Ishikawa (cell line): Measurements from ENCODE around the gene CFAP61.
A peak's percentile ranks its signal among the peaks of the same experiment; 100 is the strongest.

Experiments
- CEBPB ChIP-seq: IDR thresholded peaks from 2 replicates; pipeline ENCODE4 v1.6.1; 2012
- CREB1 ChIP-seq: IDR thresholded peaks from 2 replicates; pipeline ENCODE4 v1.6.1; 2012; ENCODE audit warnings: low read depth
- EGR1 ChIP-seq: IDR thresholded peaks from 2 replicates; pipeline ENCODE4 v1.6.1; 2012
- EP300 ChIP-seq: IDR thresholded peaks from 2 replicates; pipeline ENCODE4 v1.6.1; 2012; ENCODE audit warnings: borderline replicate concordance
- FOXM1 ChIP-seq: IDR thresholded peaks from 2 replicates; pipeline ENCODE4 v1.6.1; 2012; ENCODE audit warnings: low read depth, borderline replicate concordance
- MAX ChIP-seq: IDR thresholded peaks from 2 replicates; pipeline ENCODE4 v1.6.1; 2012
- NFIC ChIP-seq: IDR thresholded peaks from 2 replicates; pipeline ENCODE4 v1.6.1; 2012
- RAD21 ChIP-seq: IDR thresholded peaks from 2 replicates; pipeline ENCODE4 v1.6.1; 2012; ENCODE audit warnings: low read depth
- REST ChIP-seq: IDR thresholded peaks from 2 replicates; pipeline ENCODE4 v1.6.1; 2012; ENCODE audit warnings: low read depth, mild to moderate bottlenecking
- TAF1 ChIP-seq: IDR thresholded peaks from 2 replicates; pipeline ENCODE4 v1.6.1; 2012; ENCODE audit warnings: low read depth, mild to moderate bottlenecking
- TCF12 ChIP-seq: IDR thresholded peaks from 2 replicates; pipeline ENCODE4 v1.6.1; 2012; ENCODE audit warnings: low read depth
- TEAD4 ChIP-seq: IDR thresholded peaks from 2 replicates; pipeline ENCODE4 v1.6.1; 2012
- USF1 ChIP-seq: IDR thresholded peaks from 2 replicates; pipeline ENCODE4 v1.6.1; 2012
- YY1 ChIP-seq: IDR thresholded peaks from 2 replicates; pipeline ENCODE4 v1.6.1; 2012; ENCODE audit warnings: low read depth
- ZBTB7A ChIP-seq: IDR thresholded peaks from 2 replicates; pipeline ENCODE4 v1.6.1; 2012; ENCODE audit warnings: low read depth

CFAP61 gene

GRCh38 chr20:20060234-20060998 is 8.1 kb downstream of the CFAP61 start:
- no peak for TF ChIP-seq TCF12
- no peak for TF ChIP-seq USF1
- no peak for TF ChIP-seq TEAD4
- no peak for TF ChIP-seq EGR1
- no peak for TF ChIP-seq ZBTB7A
- no peak for TF ChIP-seq EP300
- no peak for TF ChIP-seq CEBPB
- TF ChIP-seq MAX, result no peak
- TF ChIP-seq FOXM1, result no peak
- TF ChIP-seq RAD21, result no peak
- TF ChIP-seq YY1, result no peak
- no peak for TF ChIP-seq TAF1
- no peak for TF ChIP-seq REST
- no peak for TF ChIP-seq NFIC
- TF ChIP-seq CREB1, result no peak

GRCh38 chr20:20063941-20064702 is 11.8 kb downstream of the CFAP61 start:
- peak; percentile 66 for TF ChIP-seq REST
- no peak for TF ChIP-seq ZBTB7A

- TF ChIP-seq TEAD4, result no peak
- TF ChIP-seq TCF12, result no peak
- TF ChIP-seq TAF1, result no peak
- no peak for TF ChIP-seq NFIC
- no peak for TF ChIP-seq EGR1
- no peak for TF ChIP-seq RAD21
- no peak for TF ChIP-seq USF1
Measured at GRCh38 chr20:20065361-20065760, 13.0 kb downstream of the CFAP61 start.

- TF ChIP-seq NFIC, result no peak
- TF ChIP-seq RAD21, result no peak
- no peak for TF ChIP-seq ZBTB7A
- TF ChIP-seq FOXM1, result no peak
- no peak for TF ChIP-seq REST
- TF ChIP-seq YY1, result no peak
- no peak for TF ChIP-seq CREB1
- TF ChIP-seq MAX, result no peak
- TF ChIP-seq EGR1, result no peak
- no peak for TF ChIP-seq EP300
- no peak for TF ChIP-seq CEBPB
- TF ChIP-seq USF1, result no peak
Measured at GRCh38 chr20:20070871-20071726, 18.8 kb downstream of the CFAP61 start.
